ENCODE measurements around the gene EIF2B2. TPM values are rescaled to one million over a fixed set of nuclear protein-coding genes. Genes with fewer than 3 reads are reported as not detected.
A peak's percentile ranks its signal among the peaks of the same experiment; 100 is the strongest.

Gene EIF2B2
- total RNA-seq, 1 experiment from 2014 or later, result 50.5 TPM

DNA sequence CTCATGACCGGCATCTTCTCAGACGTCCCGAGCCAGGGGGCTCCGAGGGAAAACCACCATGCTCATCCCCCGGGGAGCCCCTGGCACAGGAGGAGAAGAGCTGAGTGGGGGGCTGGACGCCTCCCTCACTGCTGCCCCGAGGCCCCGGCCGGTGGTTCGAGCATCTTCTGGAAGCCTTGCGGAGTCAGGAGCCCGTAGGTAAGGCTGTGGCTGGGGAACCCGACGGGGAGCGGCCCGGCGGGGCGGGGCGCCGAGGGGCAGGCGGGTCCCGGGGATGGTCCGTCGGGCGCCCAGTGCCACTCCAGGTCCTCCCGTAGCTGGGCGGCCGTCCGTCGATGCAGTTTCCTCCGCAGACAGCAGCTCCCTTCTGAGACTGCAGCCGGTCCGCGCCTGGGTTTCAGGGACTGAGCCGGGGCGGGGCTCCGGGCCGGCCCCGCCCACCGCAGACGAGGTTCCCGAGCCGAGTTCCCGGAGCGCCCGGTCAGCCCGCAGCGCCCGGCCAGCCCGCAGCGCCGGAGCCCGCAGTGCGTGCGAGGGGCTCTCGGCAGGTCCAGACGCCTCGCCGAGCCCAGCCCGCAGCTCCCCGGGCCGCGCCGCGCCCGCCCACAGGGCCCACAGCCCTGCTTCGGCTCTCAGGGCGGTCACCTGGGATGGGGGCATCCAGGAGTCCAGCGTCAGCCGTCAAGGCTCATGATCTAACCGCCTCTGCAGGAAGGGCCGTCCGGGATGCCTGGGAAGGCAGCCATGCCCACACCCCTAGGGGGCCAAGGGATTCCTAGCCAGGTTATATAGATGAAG is 47.3 kb upstream of the EIF2B2 start, which contains the start of gene PGF (continued):
- TF ChIP-seq, protein P1, sequence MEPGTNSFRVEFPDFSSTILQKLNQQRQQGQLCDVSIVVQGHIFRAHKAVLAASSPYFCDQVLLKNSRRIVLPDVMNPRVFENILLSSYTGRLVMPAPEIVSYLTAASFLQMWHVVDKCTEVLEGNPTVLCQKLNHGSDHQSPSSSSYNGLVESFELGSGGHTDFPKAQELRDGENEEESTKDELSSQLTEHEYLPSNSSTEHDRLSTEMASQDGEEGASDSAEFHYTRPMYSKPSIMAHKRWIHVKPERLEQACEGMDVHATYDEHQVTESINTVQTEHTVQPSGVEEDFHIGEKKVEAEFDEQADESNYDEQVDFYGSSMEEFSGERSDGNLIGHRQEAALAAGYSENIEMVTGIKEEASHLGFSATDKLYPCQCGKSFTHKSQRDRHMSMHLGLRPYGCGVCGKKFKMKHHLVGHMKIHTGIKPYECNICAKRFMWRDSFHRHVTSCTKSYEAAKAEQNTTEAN (CRISPR knock-in tag; IDR thresholded peaks at IDR 0.05), result no peak
- TF ChIP-seq, protein P2, sequence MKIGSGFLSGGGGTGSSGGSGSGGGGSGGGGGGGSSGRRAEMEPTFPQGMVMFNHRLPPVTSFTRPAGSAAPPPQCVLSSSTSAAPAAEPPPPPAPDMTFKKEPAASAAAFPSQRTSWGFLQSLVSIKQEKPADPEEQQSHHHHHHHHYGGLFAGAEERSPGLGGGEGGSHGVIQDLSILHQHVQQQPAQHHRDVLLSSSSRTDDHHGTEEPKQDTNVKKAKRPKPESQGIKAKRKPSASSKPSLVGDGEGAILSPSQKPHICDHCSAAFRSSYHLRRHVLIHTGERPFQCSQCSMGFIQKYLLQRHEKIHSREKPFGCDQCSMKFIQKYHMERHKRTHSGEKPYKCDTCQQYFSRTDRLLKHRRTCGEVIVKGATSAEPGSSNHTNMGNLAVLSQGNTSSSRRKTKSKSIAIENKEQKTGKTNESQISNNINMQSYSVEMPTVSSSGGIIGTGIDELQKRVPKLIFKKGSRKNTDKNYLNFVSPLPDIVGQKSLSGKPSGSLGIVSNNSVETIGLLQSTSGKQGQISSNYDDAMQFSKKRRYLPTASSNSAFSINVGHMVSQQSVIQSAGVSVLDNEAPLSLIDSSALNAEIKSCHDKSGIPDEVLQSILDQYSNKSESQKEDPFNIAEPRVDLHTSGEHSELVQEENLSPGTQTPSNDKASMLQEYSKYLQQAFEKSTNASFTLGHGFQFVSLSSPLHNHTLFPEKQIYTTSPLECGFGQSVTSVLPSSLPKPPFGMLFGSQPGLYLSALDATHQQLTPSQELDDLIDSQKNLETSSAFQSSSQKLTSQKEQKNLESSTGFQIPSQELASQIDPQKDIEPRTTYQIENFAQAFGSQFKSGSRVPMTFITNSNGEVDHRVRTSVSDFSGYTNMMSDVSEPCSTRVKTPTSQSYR (CRISPR knock-in tag; IDR thresholded peaks at IDR 0.05), result no peak
- TF ChIP-seq, protein P3, sequence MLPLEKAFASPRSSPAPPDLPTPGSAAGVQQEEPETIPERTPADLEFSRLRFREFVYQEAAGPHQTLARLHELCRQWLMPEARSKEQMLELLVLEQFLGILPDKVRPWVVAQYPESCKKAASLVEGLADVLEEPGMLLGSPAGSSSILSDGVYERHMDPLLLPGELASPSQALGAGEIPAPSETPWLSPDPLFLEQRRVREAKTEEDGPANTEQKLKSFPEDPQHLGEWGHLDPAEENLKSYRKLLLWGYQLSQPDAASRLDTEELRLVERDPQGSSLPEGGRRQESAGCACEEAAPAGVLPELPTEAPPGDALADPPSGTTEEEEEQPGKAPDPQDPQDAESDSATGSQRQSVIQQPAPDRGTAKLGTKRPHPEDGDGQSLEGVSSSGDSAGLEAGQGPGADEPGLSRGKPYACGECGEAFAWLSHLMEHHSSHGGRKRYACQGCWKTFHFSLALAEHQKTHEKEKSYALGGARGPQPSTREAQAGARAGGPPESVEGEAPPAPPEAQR (CRISPR knock-in tag; IDR thresholded peaks at IDR 0.05), result no peak
- no peak for TF ChIP-seq ZNF671 (CRISPR knock-in tag; IDR thresholded peaks at IDR 0.05)
- TF ChIP-seq FOXK1 (CRISPR knock-in tag; IDR thresholded peaks at IDR 0.05), result 0 out of 2 replicates have a peak, but pooled peaks have one; percentile 25
- TF ChIP-seq NR3C1 (CRISPR knock-in tag; conservative IDR thresholded peaks at IDR 0.05; ENCODE audit: low read depth), result no peak
- TF ChIP-seq OVOL2 (CRISPR knock-in tag; IDR thresholded peaks at IDR 0.05; ENCODE audit: borderline replicate concordance), result no peak
- TF ChIP-seq, protein P4, sequence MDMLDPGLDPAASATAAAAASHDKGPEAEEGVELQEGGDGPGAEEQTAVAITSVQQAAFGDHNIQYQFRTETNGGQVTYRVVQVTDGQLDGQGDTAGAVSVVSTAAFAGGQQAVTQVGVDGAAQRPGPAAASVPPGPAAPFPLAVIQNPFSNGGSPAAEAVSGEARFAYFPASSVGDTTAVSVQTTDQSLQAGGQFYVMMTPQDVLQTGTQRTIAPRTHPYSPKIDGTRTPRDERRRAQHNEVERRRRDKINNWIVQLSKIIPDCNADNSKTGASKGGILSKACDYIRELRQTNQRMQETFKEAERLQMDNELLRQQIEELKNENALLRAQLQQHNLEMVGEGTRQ (CRISPR knock-in tag; IDR thresholded peaks at IDR 0.05), result no peak
- TF ChIP-seq HMGA2 (CRISPR knock-in tag; IDR thresholded peaks at IDR 0.05), result no peak
- no peak for TF ChIP-seq JUN (CRISPR knock-in tag; IDR thresholded peaks at IDR 0.05)
- TF ChIP-seq, protein P5, sequence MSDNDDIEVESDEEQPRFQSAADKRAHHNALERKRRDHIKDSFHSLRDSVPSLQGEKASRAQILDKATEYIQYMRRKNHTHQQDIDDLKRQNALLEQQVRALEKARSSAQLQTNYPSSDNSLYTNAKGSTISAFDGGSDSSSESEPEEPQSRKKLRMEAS (CRISPR knock-in tag; IDR thresholded peaks at IDR 0.05), result 0 out of 2 replicates have a peak, but pooled peaks have one; percentile 1
- no peak for TF ChIP-seq GRHL2 (CRISPR knock-in tag; IDR thresholded peaks at IDR 0.05; ENCODE audit: insufficient replicate concordance, severe bottlenecking)
- TF ChIP-seq ZNF232 (CRISPR knock-in tag; IDR thresholded peaks at IDR 0.05), result no peak
- peak; percentile 12 for TF ChIP-seq ZNF423 (CRISPR knock-in tag; IDR thresholded peaks at IDR 0.05)
- no peak for TF ChIP-seq RELA (CRISPR knock-in tag; IDR thresholded peaks at IDR 0.05; ENCODE audit: borderline replicate concordance)
- TF ChIP-seq EMX1 (CRISPR knock-in tag; IDR thresholded peaks at IDR 0.05), result no peak
- TF ChIP-seq, protein P6, sequence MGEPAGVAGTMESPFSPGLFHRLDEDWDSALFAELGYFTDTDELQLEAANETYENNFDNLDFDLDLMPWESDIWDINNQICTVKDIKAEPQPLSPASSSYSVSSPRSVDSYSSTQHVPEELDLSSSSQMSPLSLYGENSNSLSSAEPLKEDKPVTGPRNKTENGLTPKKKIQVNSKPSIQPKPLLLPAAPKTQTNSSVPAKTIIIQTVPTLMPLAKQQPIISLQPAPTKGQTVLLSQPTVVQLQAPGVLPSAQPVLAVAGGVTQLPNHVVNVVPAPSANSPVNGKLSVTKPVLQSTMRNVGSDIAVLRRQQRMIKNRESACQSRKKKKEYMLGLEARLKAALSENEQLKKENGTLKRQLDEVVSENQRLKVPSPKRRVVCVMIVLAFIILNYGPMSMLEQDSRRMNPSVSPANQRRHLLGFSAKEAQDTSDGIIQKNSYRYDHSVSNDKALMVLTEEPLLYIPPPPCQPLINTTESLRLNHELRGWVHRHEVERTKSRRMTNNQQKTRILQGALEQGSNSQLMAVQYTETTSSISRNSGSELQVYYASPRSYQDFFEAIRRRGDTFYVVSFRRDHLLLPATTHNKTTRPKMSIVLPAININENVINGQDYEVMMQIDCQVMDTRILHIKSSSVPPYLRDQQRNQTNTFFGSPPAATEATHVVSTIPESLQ (CRISPR knock-in tag; IDR thresholded peaks at IDR 0.05), result no peak
- TF ChIP-seq, protein P7, sequence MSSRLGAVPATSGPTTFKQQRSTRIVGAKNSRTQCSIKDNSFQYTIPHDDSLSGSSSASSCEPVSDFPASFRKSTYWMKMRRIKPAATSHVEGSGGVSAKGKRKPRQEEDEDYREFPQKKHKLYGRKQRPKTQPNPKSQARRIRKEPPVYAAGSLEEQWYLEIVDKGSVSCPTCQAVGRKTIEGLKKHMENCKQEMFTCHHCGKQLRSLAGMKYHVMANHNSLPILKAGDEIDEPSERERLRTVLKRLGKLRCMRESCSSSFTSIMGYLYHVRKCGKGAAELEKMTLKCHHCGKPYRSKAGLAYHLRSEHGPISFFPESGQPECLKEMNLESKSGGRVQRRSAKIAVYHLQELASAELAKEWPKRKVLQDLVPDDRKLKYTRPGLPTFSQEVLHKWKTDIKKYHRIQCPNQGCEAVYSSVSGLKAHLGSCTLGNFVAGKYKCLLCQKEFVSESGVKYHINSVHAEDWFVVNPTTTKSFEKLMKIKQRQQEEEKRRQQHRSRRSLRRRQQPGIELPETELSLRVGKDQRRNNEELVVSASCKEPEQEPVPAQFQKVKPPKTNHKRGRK (CRISPR knock-in tag; IDR thresholded peaks at IDR 0.05; ENCODE audit: borderline replicate concordance), result no peak
- TF ChIP-seq MXD4 (CRISPR knock-in tag; IDR thresholded peaks at IDR 0.05; ENCODE audit: borderline replicate concordance), result no peak
- TF ChIP-seq ZNF317 (CRISPR knock-in tag; IDR thresholded peaks at IDR 0.05; ENCODE audit: borderline replicate concordance, low read depth), result no peak
- TF ChIP-seq, protein P8, sequence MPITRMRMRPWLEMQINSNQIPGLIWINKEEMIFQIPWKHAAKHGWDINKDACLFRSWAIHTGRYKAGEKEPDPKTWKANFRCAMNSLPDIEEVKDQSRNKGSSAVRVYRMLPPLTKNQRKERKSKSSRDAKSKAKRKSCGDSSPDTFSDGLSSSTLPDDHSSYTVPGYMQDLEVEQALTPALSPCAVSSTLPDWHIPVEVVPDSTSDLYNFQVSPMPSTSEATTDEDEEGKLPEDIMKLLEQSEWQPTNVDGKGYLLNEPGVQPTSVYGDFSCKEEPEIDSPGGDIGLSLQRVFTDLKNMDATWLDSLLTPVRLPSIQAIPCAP (CRISPR knock-in tag; IDR thresholded peaks at IDR 0.05), result no peak
- TF ChIP-seq FOXJ3 (CRISPR knock-in tag; IDR thresholded peaks at IDR 0.05; ENCODE audit: borderline replicate concordance), result no peak
- no peak for TF ChIP-seq NR1H2 (CRISPR knock-in tag; IDR thresholded peaks at IDR 0.05)
- TF ChIP-seq, protein P9, sequence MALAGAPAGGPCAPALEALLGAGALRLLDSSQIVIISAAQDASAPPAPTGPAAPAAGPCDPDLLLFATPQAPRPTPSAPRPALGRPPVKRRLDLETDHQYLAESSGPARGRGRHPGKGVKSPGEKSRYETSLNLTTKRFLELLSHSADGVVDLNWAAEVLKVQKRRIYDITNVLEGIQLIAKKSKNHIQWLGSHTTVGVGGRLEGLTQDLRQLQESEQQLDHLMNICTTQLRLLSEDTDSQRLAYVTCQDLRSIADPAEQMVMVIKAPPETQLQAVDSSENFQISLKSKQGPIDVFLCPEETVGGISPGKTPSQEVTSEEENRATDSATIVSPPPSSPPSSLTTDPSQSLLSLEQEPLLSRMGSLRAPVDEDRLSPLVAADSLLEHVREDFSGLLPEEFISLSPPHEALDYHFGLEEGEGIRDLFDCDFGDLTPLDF (CRISPR knock-in tag; IDR thresholded peaks at IDR 0.05), result no peak

Measured in WTC11 (cell line).